NB4 (cell line): ENCODE measurements around the gene PHLDA3.
A peak's percentile ranks its signal among the peaks of the same experiment; 100 is the strongest.

ENCODE experiments used
- DNase-seq: peaks from one replicate; pipeline ENCODE4 v3.0.0; 2010; ENCODE audit warnings: low read depth
- H3K4me3 ChIP-seq: one replicate; pipeline ENCODE4 v1.5.1; 2011; ENCODE audit warnings: mild to moderate bottlenecking, low read depth, low read length, moderate library complexity
- CTCF ChIP-seq: IDR thresholded peaks from one replicate; pipeline ENCODE4 v1.5.1; 2012; ENCODE audit warnings: low read depth, low read length
- MAX ChIP-seq: IDR thresholded peaks from 2 replicates; pipeline ENCODE4 v1.6.1; 2011; ENCODE audit warnings: low read depth, low read length
- MYC ChIP-seq: IDR thresholded peaks from 2 replicates; pipeline ENCODE4 v1.6.1; 2011; ENCODE audit warnings: low read depth, low read length
- POLR2A ChIP-seq: IDR thresholded peaks from 2 replicates; pipeline ENCODE4 v1.6.1; 2011; ENCODE audit warnings: mild to moderate bottlenecking; ENCODE audit not compliant: insufficient read length; ENCODE audit errors: extremely low read depth

PHLDA3 gene

GRCh38 chr1:201468844-201469644, at the start of gene PHLDA3:
Gene PHLDA3 (minus strand): TSS chr1:201469188. CDS start chr1:201468786, 402 bp downstream.
- H3K4me3 ChIP-seq, result no peak within 1 kb of the TSS
- DNase-seq, result peak; percentile 72
- TF ChIP-seq CTCF (no peak), MYC (no peak), MAX (no peak), POLR2A (no peak)

- H3K4me3 ChIP-seq, result no peak overlapping the region
- no peak for DNase-seq
- TF ChIP-seq MAX, result no peak
- no peak for TF ChIP-seq POLR2A
- TF ChIP-seq CTCF, result no peak
- no peak for TF ChIP-seq MYC
Observed at GRCh38 chr1:201518071-201518470, 49.1 kb upstream of the PHLDA3 start.

- H3K4me3 ChIP-seq, result no peak overlapping the region
- no peak for DNase-seq
- TF ChIP-seq POLR2A (no peak), MYC (no peak), CTCF (no peak), MAX (no peak)
Observed at GRCh38 chr1:201517631-201518030, 48.6 kb upstream of the PHLDA3 start.

- TF ChIP-seq MYC (no peak), POLR2A (no peak), CTCF (no peak), MAX (no peak)
- H3K4me3 ChIP-seq, result no peak overlapping the region
- no peak for DNase-seq
Observed at GRCh38 chr1:201516511-201517127, 47.6 kb upstream of the PHLDA3 start.

GRCh38 chr1:201515895-201516294, 46.9 kb upstream of the PHLDA3 start:
- TF ChIP-seq CTCF, result no peak
- TF ChIP-seq POLR2A, result no peak
- TF ChIP-seq MYC, result no peak
- no peak for DNase-seq
- H3K4me3 ChIP-seq, result no peak overlapping the region
